ENCODE results near the gene OSBPL9.

DNA sequence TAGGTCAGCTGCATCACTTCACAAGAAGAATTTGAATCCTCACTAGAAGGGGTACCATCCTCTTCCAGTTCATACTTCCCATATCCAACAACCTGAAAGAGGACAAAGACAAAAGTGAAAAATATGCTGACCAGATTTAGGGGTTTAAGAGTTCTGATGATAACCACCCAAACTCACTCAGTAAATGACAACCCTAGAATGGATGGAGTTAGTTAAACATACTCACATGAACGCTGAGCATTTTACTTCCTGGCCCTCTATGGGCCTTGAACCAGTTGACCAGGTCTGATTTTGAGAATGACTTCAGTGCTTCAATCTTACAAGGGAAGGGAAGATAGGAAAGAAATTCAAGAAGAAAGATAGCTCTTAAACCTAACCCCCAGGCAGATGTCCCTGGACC lies 172.4 kb downstream of the OSBPL9 start:
- TF ChIP-seq EZH2 (IDR thresholded peaks at IDR 0.05) (no peak), POLR2AphosphoS5 (IDR thresholded peaks at IDR 0.05; ENCODE audit: borderline replicate concordance, low read depth, low read length) (no peak), FOXP2 (optimal IDR thresholded peaks at IDR 0.05; ENCODE audit: control extremely low read depth, extremely low read length, insufficient read depth) (no peak)
